MCF 10A (cell line): ENCODE measurements around the gene BUD31. TPM values are rescaled to one million over a fixed set of nuclear protein-coding genes. Genes with fewer than 3 reads are reported as not detected.
"Not testable (repeated sequence)": the region's sequence is repeated elsewhere in the genome, so short reads cannot be mapped to it uniquely, and the experiment has no call there.

ENCODE experiments used
- BruUV-seq: library from RNA; stranded (reverse); fragments of 400-500 nt; replicated peaks from 2 replicates; lab custom pipeline; 2021; lab: Mats Ljungman, UMichigan
- CTCF ChIA-PET: fragments of 300-600 bp; sonication (Branson Sonifier 250); formaldehyde crosslinking; extraction: SDS; loops from one replicate; lab custom pipeline; 2021; ENCODE audit warnings: antibody characterized with exemption, inconsistent platforms; lab: Yijun Ruan, JAX
- POLR2A ChIA-PET: fragments of 300-600, 350-650 bp; sonication (Branson Sonifier 250); formaldehyde crosslinking; extraction: SDS; loops from one replicate; lab custom pipeline; 2020; ENCODE audit warnings: antibody characterized with exemption, inconsistent platforms; lab: Yijun Ruan, JAX
- DNase-seq: peaks from one replicate; pipeline ENCODE4 v3.0.0-alpha.2; 2018; ENCODE audit not compliant: unreplicated experiment
- H3K27ac Mint-ChIP-seq: one replicate; pipeline ENCODE4 v1.8.0; 2022; ENCODE audit warnings: mild to moderate bottlenecking, low read depth, mixed read lengths; ENCODE audit not compliant: unreplicated experiment
- H3K27me3 Mint-ChIP-seq: one replicate; pipeline ENCODE4 v1.8.0; 2022; ENCODE audit warnings: mixed read lengths; ENCODE audit not compliant: insufficient read depth, unreplicated experiment
- H3K36me3 Mint-ChIP-seq: one replicate; pipeline ENCODE4 v1.8.0; 2022; ENCODE audit warnings: mild to moderate bottlenecking, moderate library complexity, mixed read lengths; ENCODE audit not compliant: insufficient read depth, unreplicated experiment
- H3K4me1 Mint-ChIP-seq: one replicate; pipeline ENCODE4 v1.8.0; 2022; ENCODE audit warnings: mixed read lengths; ENCODE audit not compliant: insufficient read depth, unreplicated experiment
- H3K4me3 Mint-ChIP-seq: one replicate; pipeline ENCODE4 v1.8.0; 2022; ENCODE audit warnings: mild to moderate bottlenecking, moderate library complexity, mixed read lengths; ENCODE audit not compliant: unreplicated experiment
- H3K9me3 Mint-ChIP-seq: one replicate; pipeline ENCODE4 v1.8.0; 2022; ENCODE audit warnings: mixed read lengths; ENCODE audit not compliant: unreplicated experiment
- intact Hi-C: fragments of 100-400 bp; cut with micrococcal nuclease; formaldehyde crosslinking; loops from 2 replicates; pipeline ENCODE4 v1.14.1; 2022
- total RNA-seq: library from RNA; stranded (reverse); gene quantifications from 2 replicates; pipeline ENCODE4 v1.2.3, GENCODE V29; 2022
- TF ChIP-seq, protein P1 (sequence below): fragments of 200-600 bp; IDR thresholded peaks from one replicate; pipeline ENCODE4 v1.8.0; 2022; ENCODE audit warnings: antibody characterized with exemption, mild to moderate bottlenecking; ENCODE audit not compliant: unreplicated experiment

Gene BUD31
- total RNA-seq, 1 experiment from 2014 or later: 224 TPM

DNA sequence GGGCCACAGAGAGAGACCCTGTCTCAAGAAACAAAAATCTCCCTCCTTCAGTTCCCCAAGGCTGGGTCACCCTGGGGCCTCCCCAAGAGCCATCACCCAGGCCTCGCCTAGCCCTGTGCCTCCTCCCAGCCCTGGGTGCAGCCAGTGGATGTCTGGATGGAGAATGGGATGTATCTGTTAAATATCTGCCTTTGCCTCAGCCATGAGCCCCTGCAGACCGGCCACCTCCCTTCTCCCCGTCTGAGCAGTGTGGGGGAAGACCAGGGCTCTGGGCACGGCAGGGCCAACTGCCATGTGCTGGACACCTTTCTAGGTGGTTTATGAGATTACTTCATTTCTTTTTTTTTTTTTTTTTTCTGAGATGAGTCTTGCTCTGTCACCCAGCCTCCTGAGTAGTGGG, 24.2 kb upstream of the BUD31 start:
- ChIA-PET CTCF (no interaction called here), POLR2A (no interaction called here)
- H3K4me3 Mint-ChIP-seq: no peak overlapping the region
- intact Hi-C loops: no loop called here
- no peaks in the 10 kb centered on the region for H3K9me3 Mint-ChIP-seq
- peaks cover 45% of the 10 kb centered on the region for H3K36me3 Mint-ChIP-seq
- TF ChIP-seq, protein P1, sequence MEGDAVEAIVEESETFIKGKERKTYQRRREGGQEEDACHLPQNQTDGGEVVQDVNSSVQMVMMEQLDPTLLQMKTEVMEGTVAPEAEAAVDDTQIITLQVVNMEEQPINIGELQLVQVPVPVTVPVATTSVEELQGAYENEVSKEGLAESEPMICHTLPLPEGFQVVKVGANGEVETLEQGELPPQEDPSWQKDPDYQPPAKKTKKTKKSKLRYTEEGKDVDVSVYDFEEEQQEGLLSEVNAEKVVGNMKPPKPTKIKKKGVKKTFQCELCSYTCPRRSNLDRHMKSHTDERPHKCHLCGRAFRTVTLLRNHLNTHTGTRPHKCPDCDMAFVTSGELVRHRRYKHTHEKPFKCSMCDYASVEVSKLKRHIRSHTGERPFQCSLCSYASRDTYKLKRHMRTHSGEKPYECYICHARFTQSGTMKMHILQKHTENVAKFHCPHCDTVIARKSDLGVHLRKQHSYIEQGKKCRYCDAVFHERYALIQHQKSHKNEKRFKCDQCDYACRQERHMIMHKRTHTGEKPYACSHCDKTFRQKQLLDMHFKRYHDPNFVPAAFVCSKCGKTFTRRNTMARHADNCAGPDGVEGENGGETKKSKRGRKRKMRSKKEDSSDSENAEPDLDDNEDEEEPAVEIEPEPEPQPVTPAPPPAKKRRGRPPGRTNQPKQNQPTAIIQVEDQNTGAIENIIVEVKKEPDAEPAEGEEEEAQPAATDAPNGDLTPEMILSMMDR: no peak
- no peak for DNase-seq
- no TSS peak for BruUV-seq
- H3K4me1 Mint-ChIP-seq: peaks cover 11% of the 10 kb centered on the region
- no peaks in the 10 kb centered on the region for H3K27me3 Mint-ChIP-seq
- no peak overlapping the region for H3K27ac Mint-ChIP-seq

DNA sequence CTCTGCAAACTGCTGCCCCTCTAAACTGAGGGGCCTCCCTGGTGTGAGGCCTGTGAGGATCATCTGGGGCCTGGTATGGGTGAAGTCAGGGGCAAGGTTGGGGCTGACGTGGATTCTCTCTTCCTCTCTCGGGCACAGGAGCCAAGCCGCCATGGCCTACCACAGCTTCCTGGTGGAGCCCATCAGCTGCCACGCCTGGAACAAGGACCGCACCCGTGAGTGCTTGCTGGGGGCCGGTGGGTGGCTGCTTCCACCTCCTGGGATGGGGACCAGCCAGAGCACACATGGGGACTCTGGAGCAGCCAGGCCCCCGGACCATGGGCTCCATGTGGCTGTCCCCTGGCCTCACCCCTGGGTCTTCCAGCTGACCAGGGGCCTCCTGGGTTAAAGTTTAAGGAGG, 23.2 kb upstream of the BUD31 start:
- TF ChIP-seq, protein P1: no peak
- ChIA-PET CTCF (interaction anchor here (1.1 kb wide), 1 partner anchor 21 kb away, joined by 3 read pairs; no protein-coding TSS in a partner anchor), POLR2A (no interaction called here)
- no peak for DNase-seq
- peaks cover under 1% of the 10 kb centered on the region for H3K4me1 Mint-ChIP-seq
- no TSS peak for BruUV-seq
- H3K4me3 Mint-ChIP-seq: no peak overlapping the region
- no peaks in the 10 kb centered on the region for H3K9me3 Mint-ChIP-seq
- intact Hi-C loops: no loop called here
- peaks cover 55% of the 10 kb centered on the region for H3K36me3 Mint-ChIP-seq
- no peak overlapping the region for H3K27ac Mint-ChIP-seq
- H3K27me3 Mint-ChIP-seq: no peaks in the 10 kb centered on the region

DNA sequence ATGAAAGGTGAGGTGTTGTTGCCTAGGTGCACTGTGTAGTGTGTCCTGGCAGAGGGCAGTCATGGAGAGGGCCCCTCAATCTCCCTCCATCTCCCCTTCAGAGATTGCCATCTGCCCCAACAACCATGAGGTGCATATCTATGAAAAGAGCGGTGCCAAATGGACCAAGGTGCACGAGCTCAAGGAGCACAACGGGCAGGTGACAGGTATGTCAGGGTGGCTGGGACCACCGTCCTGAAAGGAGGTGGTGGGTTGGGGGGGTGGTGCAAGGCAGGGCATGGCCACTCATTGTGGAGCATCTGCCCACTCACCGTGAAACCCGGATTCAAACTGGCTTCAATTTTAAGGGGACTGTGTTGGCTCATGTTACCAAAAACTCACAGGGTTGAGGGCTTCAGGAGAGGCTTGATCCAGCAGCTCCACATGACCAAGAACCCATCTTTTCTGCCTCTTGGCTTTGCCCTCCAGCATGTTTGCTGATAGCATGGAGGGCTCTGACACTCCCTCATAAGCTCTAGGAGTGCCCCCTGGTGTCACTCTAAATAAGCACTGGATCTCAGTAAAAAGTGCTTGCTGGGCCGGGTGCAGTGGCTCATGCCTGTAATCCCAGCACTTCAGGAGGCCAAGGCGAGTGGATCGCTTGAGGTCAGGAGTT, 22.1 kb upstream of the BUD31 start:
- no peaks in the 10 kb centered on the region for H3K4me1 Mint-ChIP-seq
- H3K4me3 Mint-ChIP-seq: no peak overlapping the region
- intact Hi-C loops: no loop called here
- no TSS peak for BruUV-seq
- H3K27ac Mint-ChIP-seq: no peak overlapping the region
- peaks cover 66% of the 10 kb centered on the region for H3K36me3 Mint-ChIP-seq
- H3K27me3 Mint-ChIP-seq: no peaks in the 10 kb centered on the region
- peak; percentile 59 for DNase-seq
- ChIA-PET CTCF (interaction anchor here (0.6 to 1.1 kb wide), 3 partner anchors 21 to 58 kb away, joined by 3 to 6 read pairs (median 3); no protein-coding TSS in a partner anchor), POLR2A (interaction anchor here (0.8 to 1.2 kb wide), 3 partner anchors 20 to 34 kb away, joined by 4 read pairs; partner anchors contain the start of genes BUD31 and PDAP1)
- TF ChIP-seq, protein P1: peak; percentile 10
- H3K9me3 Mint-ChIP-seq: no peaks in the 10 kb centered on the region

DNA sequence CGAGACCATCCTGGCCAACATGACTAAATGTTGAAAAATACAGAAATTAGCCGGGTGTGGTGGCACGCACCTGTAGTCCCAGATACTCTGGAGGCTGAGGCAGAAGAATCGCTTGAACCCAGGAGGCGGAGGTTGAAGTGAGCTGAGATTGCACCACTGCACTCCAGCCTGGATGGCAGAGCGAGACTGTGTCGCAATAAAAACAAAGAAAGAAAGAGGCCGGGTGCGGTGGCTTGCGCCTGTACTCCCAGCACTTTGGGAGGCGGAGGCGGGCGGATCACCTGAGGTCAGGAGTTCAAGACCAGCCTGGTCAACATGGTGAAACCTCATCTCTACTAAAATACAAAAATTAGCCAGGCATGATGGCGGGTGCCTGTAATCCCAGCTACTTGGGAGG, 21.5 kb upstream of the BUD31 start:
- H3K9me3 Mint-ChIP-seq, H3K27ac Mint-ChIP-seq, H3K27me3 Mint-ChIP-seq, BruUV-seq, H3K4me3 Mint-ChIP-seq, DNase-seq, intact Hi-C loops, H3K4me1 Mint-ChIP-seq: not testable (repeated sequence)
- POLR2A ChIA-PET: interaction anchor here (0.8 to 1.2 kb wide), 3 partner anchors 20 to 34 kb away, joined by 4 read pairs; partner anchors contain the start of genes BUD31 and PDAP1
- peaks cover 71% of the 10 kb centered on the region for H3K36me3 Mint-ChIP-seq
- CTCF ChIA-PET: interaction anchor here (0.6 kb wide), 1 partner anchor 59 kb away, joined by 6 read pairs; no protein-coding TSS in a partner anchor
